Panc1 (cell line): ENCODE measurements around the gene TMEM167A.

Experiments
- CTCF ChIP-seq: fragments of 450-650 bp; IDR thresholded peaks from 2 replicates; pipeline ENCODE4 v1.5.1; 2017; ENCODE audit warnings: mild to moderate bottlenecking
- TCF7L2 ChIP-seq: IDR thresholded peaks from 2 replicates; pipeline ENCODE4 v1.6.1; 2011; ENCODE audit warnings: mild to moderate bottlenecking, low read depth, low read length, inconsistent platforms

DNA sequence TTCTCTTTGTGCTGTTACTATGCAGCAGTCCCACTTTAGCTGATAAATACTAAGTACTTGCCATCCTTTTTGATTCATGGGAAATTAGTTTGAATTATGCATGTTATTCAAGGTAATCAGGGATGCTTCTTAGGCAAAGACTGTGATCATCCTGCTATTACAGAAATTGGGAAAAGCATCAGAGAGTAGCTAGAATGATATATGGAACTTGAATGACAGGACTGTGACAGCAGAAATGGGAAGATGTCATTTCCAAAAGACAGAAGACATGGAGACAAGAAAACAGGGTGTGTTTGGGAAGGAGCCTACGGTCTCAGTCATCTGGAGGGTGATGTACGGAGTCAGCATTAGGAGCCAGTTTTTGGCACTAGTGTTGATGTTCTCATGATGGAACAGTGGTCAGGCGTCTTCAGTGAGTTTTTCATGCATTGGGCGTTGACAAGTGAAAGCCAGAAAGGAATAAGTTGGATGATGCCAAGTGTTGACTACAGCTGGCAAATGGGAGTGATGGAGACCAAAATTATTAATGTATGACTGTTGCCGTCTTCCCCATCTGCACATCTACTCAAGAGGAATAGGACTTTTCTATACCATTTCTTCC lies 70.4 kb downstream of the TMEM167A start:
- TF ChIP-seq CTCF (no peak), TCF7L2 (no peak)
